ENCODE data around the gene MRPL10. TPM values are rescaled to one million over a fixed set of nuclear protein-coding genes. Genes with fewer than 3 reads are reported as not detected.

Gene MRPL10
- total and polyA plus RNA-seq, 2 donors from 2014 or later = 38.3 to 52.2 TPM

- Histone ChIP-seq H3K27me3 (ENCODE audit: control insufficient read depth, insufficient read depth, low read length) (peaks cover 2% of the 10 kb centered on the region), H3K9ac (ENCODE audit: low read length in 3 of 3) (no peak overlapping the region), H3K9me3 (ENCODE audit: control insufficient read depth in 2 of 3, insufficient read depth in 1 of 3, low read length in 3 of 3) (no peaks in the 10 kb centered on the region), H3K36me3 (ENCODE audit: control insufficient read depth in 2 of 3, insufficient read depth in 3 of 3, low read length in 3 of 3) (no peaks in the 10 kb centered on the region), H3K27ac (ENCODE audit: low read depth in 2 of 2, low read length in 2 of 2) (no peak overlapping the region), H3K4me1 (ENCODE audit: control insufficient read depth in 2 of 3, insufficient read depth in 2 of 3, low read depth in 1 of 3, low read length in 3 of 3) (peaks cover 0 to 3% (median 0%) of the 10 kb centered on the region in 3 donors), H3K4me3 (ENCODE audit: low read length in 3 of 3) (no peak overlapping the region)
- TF ChIP-seq CTCF (IDR thresholded peaks at IDR 0.05; ENCODE audit: borderline replicate concordance, extremely low read depth, insufficient read depth) = no peak
- DNase-seq = no peak
- intact Hi-C loops (cut with DNase I) = no loop called here
- no peak for FAIRE-seq
Observed at GRCh38 chr17:47867813-47868533, 36.6 kb upstream of the MRPL10 start.

DNA sequence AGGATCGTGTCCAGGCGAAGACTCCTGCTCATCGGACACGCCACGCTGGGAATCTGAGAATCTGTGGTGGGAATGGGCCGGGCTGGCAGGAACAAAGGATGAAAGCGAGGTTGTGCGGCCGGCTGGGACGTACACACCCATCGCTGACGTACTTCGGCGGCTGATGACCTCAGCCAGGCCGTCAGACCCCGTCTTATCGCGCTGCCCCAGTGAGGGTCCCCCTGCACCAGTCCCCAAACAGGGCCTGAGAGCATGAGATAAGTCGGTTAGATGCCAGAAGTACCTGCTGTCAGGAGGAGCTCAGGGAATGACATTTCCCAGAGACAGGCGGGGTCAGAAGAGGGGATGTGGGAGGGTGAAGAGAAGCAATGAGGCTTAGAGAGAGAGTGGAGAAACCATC, 35.6 kb upstream of the MRPL10 start:
- intact Hi-C loops (cut with DNase I) = no loop called here
- Histone ChIP-seq H3K4me1 (ENCODE audit: control insufficient read depth in 2 of 3, insufficient read depth in 2 of 3, low read depth in 1 of 3, low read length in 3 of 3) (peaks cover 0 to 3% (median 0%) of the 10 kb centered on the region in 3 donors), H3K27me3 (ENCODE audit: control insufficient read depth, insufficient read depth, low read length) (peaks cover 2% of the 10 kb centered on the region), H3K4me3 (ENCODE audit: low read length in 3 of 3) (no peak overlapping the region), H3K27ac (ENCODE audit: low read depth in 2 of 2, low read length in 2 of 2) (no peak overlapping the region), H3K9me3 (ENCODE audit: control insufficient read depth in 2 of 3, insufficient read depth in 1 of 3, low read length in 3 of 3) (no peaks in the 10 kb centered on the region), H3K9ac (ENCODE audit: low read length in 3 of 3) (no peak overlapping the region), H3K36me3 (ENCODE audit: control insufficient read depth in 2 of 3, insufficient read depth in 3 of 3, low read length in 3 of 3) (no peaks in the 10 kb centered on the region)
- TF ChIP-seq CTCF (IDR thresholded peaks at IDR 0.05; ENCODE audit: borderline replicate concordance, extremely low read depth, insufficient read depth) = no peak
- FAIRE-seq (no peak), DNase-seq (peak in 4 of 5 donors; percentile 41 to 70 (median 52))

DNA sequence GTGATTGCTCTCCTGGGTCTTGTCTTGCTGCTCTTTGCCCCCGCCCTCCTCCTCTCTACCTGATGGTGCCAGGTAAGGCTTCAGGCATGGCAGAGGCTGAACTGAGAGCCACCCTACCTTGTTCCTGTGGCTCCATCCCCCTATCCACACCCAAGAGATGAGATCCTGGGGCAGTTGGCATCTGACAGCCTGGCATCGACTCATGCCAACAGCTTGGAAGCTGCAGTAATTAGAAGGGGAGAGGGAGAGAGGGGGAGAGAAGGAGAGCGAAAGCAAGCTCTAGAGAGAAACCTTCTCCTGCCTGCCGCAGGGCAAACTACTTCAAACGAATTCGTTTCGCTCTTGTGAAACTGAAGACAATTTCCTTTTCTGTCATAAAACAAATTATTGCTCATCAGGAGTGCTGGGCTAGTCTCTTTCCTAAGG, 33.5 kb upstream of the MRPL10 start:
- H3K27ac ChIP-seq (ENCODE audit: low read depth in 2 of 2, low read length in 2 of 2) = no peak overlapping the region
- H3K9me3 ChIP-seq (ENCODE audit: control insufficient read depth in 2 of 3, insufficient read depth in 1 of 3, low read length in 3 of 3) = no peaks in the 10 kb centered on the region
- intact Hi-C loops (cut with DNase I) = no loop called here

More for the DNA sequence above, 33.5 kb upstream of the MRPL10 start:
- no peak for FAIRE-seq
- no peak for TF ChIP-seq CTCF (IDR thresholded peaks at IDR 0.05; ENCODE audit: borderline replicate concordance, extremely low read depth, insufficient read depth)
- Histone ChIP-seq H3K36me3 (ENCODE audit: control insufficient read depth in 2 of 3, insufficient read depth in 3 of 3, low read length in 3 of 3) (no peaks in the 10 kb centered on the region), H3K4me1 (ENCODE audit: control insufficient read depth in 2 of 3, insufficient read depth in 2 of 3, low read depth in 1 of 3, low read length in 3 of 3) (peaks cover 0 to 3% (median 0%) of the 10 kb centered on the region in 3 donors), H3K9ac (ENCODE audit: low read length in 3 of 3) (no peak overlapping the region), H3K4me3 (ENCODE audit: low read length in 3 of 3) (no peak overlapping the region), H3K27me3 (ENCODE audit: control insufficient read depth, insufficient read depth, low read length) (no peaks in the 10 kb centered on the region)
- peak in 1 of 5 donors; percentile 39 for DNase-seq
